ENCODE data around the gene AQP7. TPM values are rescaled to one million over a fixed set of nuclear protein-coding genes. Genes with fewer than 3 reads are reported as not detected.

Gene AQP7
- total and polyA plus RNA-seq, 12 donors, result 0.33 to 32.5 (median 2.4) TPM; not detected in 2

GRCh38 chr9:33443464-33444154, 41.2 kb upstream of the AQP7 start:
- no peaks in the 10 kb centered on the region for H3K9me3 ChIP-seq (replicated peaks in 1 of 3)
- peaks cover 6 to 12% of the 10 kb centered on the region in 2 donors for H3K4me1 ChIP-seq (replicated peaks in 1 of 2)
- peak in 1 of 7 donors; percentile 17 for DNase-seq
- H3K27ac ChIP-seq, result no peak overlapping the region
- no peaks in the 10 kb centered on the region for H3K27me3 ChIP-seq
- TF ChIP-seq POLR2A (IDR thresholded peaks at IDR 0.05) (no peak), CTCF (IDR thresholded peaks at IDR 0.05) (no peak)
- no peak overlapping the region for H3K4me3 ChIP-seq
- intact Hi-C loops (cut with DNase I), result no loop called here
- no peaks in the 10 kb centered on the region for H3K36me3 ChIP-seq (replicated peaks in 1 of 2)
- WGBS, 4 donors, result 82 to 91% (median 87%) methylated on average over 7 to 10 of the region's 10 CpGs

DNA sequence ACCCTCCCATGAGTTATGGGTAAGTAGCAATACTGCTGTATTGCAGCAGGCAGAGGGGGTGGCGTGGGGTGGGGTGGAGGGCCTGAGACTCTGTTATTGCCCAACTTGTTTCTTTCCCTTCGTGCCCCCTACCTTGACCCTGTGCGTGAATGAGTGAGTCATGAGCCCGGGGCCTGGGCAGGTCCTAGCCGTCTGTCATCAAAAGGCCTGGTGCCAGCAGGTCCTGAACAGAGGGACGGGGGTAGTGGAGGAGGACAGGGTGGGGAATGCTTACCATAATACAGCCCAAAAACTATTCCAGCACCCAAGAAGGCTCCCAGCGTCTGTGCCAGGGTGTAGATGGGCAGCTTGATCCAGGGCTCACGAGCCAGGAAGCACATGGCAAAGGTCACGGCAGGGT, 40.7 kb upstream of the AQP7 start:
- intact Hi-C loops (cut with DNase I), result no loop called here
- no peak overlapping the region for H3K4me3 ChIP-seq
- 40 to 81% (median 64%) methylated on average over 7 to 9 of the region's 9 CpGs for WGBS, 4 donors
- no peak for TF ChIP-seq CTCF (IDR thresholded peaks at IDR 0.05)
- peak overlapping the region in 1 of 5 donors; percentile 14 for H3K27ac ChIP-seq
- no peaks in the 10 kb centered on the region for H3K27me3 ChIP-seq
- no peaks in the 10 kb centered on the region for H3K36me3 ChIP-seq (replicated peaks in 1 of 2)
- DNase-seq, result peak; percentile 58 to 90 (median 86)
- H3K4me1 ChIP-seq (replicated peaks in 1 of 2), result peaks cover 6 to 12% of the 10 kb centered on the region in 2 donors
- no peaks in the 10 kb centered on the region for H3K9me3 ChIP-seq (replicated peaks in 1 of 3)

DNA sequence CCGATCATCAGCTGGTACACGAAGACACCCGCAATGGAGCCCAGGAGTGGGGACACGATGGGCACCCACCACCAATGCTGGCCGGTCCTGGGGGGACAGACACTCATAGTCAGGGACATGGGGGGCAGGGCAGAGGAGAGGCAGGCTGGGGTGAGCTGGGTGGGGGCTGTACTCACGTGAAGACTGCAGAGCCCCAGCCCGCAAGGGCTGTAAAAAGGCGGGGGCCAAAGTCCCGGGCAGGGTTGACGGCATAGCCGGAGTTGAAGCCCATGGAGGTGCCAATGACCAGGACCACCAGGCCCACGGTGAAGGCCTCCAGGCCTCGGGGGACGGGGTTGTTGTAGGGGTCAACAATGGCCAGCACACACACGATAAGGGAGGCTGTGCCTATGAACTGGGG, 39.8 kb upstream of the AQP7 start:
- intact Hi-C loops (cut with DNase I), result no loop called here
- TF ChIP-seq CTCF (IDR thresholded peaks at IDR 0.05) (no peak), POLR2A (IDR thresholded peaks at IDR 0.05) (no peak)
- H3K4me1 ChIP-seq (replicated peaks in 1 of 2), result peaks cover 3 to 5% of the 10 kb centered on the region in 2 donors
- H3K27me3 ChIP-seq, result no peaks in the 10 kb centered on the region
- no peak overlapping the region for H3K27ac ChIP-seq
- WGBS, 4 donors, result 92 to 97% (median 94%) methylated on average over 6 to 15 of the region's 15 CpGs
- H3K9me3 ChIP-seq (replicated peaks in 1 of 3), result no peaks in the 10 kb centered on the region
- H3K4me3 ChIP-seq, result no peak overlapping the region
- no peaks in the 10 kb centered on the region for H3K36me3 ChIP-seq (replicated peaks in 1 of 2)
- no peak for DNase-seq

DNA sequence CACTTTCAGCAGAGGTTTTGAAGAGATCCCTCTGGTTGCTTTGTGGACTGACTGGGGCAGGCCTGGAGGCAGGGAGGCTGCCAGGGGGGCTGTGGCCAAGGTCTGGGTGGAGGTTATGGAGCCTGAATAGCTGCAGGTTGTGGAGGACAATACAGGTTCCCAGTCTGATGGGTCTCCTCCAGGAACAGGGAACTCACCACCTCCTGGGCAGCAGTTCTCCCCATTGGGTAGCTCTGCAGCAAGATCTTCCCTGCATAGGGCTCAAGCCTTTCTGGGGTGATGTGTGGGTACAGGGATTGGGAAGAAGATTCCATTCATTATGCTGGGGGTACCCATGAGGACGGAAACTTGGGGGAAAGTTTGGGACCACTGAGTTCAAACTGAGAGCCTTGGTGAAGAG, 38.2 kb upstream of the AQP7 start:
- no peaks in the 10 kb centered on the region for H3K9me3 ChIP-seq (replicated peaks in 1 of 3)
- no peaks in the 10 kb centered on the region for H3K4me1 ChIP-seq (replicated peaks in 1 of 2)
- no peak for DNase-seq
- no peaks in the 10 kb centered on the region for H3K36me3 ChIP-seq (replicated peaks in 1 of 2)
- no peak overlapping the region for H3K4me3 ChIP-seq
- intact Hi-C loops (cut with DNase I), result no loop called here
- no peak overlapping the region for H3K27ac ChIP-seq
- no peaks in the 10 kb centered on the region for H3K27me3 ChIP-seq
- WGBS, 4 donors, result 91 to 100% (median 100%) methylated on average over 1 of the region's 1 CpG; no CpG with 5 or more reads in 1 of the 4 donors
- TF ChIP-seq CTCF (IDR thresholded peaks at IDR 0.05), result no peak
- TF ChIP-seq POLR2A (IDR thresholded peaks at IDR 0.05), result no peak

All from adrenal gland (tissue), 12 donors.